SK-N-MC (cell line): ENCODE data around the gene ABCA10.

Experiments used
- DNase-seq: peaks from one replicate; pipeline ENCODE4 v3.0.0-alpha.2; 2011; ENCODE audit warnings: low read depth, low spot score
- H3K27ac ChIP-seq: fragments of 200-600 bp; sonication (generic); 2 replicates; pipeline ENCODE4 v1.5.1; 2016; ENCODE audit warnings: mixed run types
- H3K36me3 ChIP-seq: fragments of 200-600 bp; sonication (generic); 2 replicates; pipeline ENCODE4 v1.6.1; 2017; ENCODE audit warnings: antibody characterized with exemption, low read length, mixed read lengths; ENCODE audit not compliant: insufficient read depth
- H3K4me3 ChIP-seq: fragments of 200-600 bp; sonication (generic); 2 replicates; pipeline ENCODE4 v1.5.1; 2016
- H3K9ac ChIP-seq: fragments of 200-600 bp; sonication (generic); 2 replicates; pipeline ENCODE4 v1.8.0; 2017; ENCODE audit warnings: mixed run types, mixed read lengths; ENCODE audit not compliant: insufficient read length
- H3K9me3 ChIP-seq: fragments of 200-600 bp; sonication (generic); 2 replicates; pipeline ENCODE4 v1.6.1; 2017; ENCODE audit warnings: low read depth, mild to moderate bottlenecking, antibody characterized with exemption, low read length, moderate library complexity, mixed read lengths
- EZH2 ChIP-seq: fragments of 200-600 bp; sonication (generic); IDR thresholded peaks from one replicate; pipeline ENCODE4 v1.6.1; 2017; ENCODE audit warnings: antibody characterized with exemption
- FOXP2 ChIP-seq: optimal IDR thresholded peaks from 2 replicates; pipeline ENCODE3; 2011; ENCODE audit warnings: mild to moderate bottlenecking, moderate library complexity; ENCODE audit not compliant: insufficient read depth; ENCODE audit errors: extremely low read length, control extremely low read depth
- POLR2AphosphoS5 ChIP-seq: IDR thresholded peaks from 2 replicates; pipeline ENCODE4 v1.6.1; 2012; ENCODE audit warnings: mild to moderate bottlenecking, low read depth, low read length, borderline replicate concordance

ABCA10 gene

DNA sequence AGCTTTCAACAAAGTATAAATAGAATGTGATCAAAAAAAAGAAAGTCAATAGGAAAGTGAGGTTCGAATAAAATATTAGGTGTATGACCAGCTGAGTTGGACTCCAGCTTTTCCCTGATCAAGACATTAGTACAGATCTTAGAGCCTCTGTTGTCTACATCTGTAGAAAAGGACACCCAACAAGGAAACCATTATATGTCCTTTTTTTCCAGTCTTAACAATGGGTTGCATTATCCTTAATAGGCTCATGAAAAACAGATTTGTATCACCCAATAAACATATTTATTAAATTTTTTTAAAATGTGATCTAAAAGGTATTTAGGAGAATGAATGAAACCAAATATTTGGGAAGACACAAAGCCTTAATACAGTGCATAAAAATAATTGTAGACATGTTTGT, 105.0 kb downstream of the ABCA10 start:
- no peaks in the 10 kb centered on the region for H3K9me3 ChIP-seq
- H3K36me3 ChIP-seq: no peaks in the 10 kb centered on the region
- H3K4me3 ChIP-seq: no peak overlapping the region
- no peak overlapping the region for H3K27ac ChIP-seq
- TF ChIP-seq FOXP2 (no peak), EZH2 (no peak)
- H3K9ac ChIP-seq: no peak overlapping the region
- DNase-seq: no peak

- H3K27ac ChIP-seq: no peak overlapping the region
- no peak overlapping the region for H3K4me3 ChIP-seq
- TF ChIP-seq FOXP2: no peak
- no peak for TF ChIP-seq EZH2
- no peak for TF ChIP-seq POLR2AphosphoS5
- H3K9me3 ChIP-seq: no peaks in the 10 kb centered on the region
- H3K9ac ChIP-seq: no peak overlapping the region
- DNase-seq: no peak
- no peaks in the 10 kb centered on the region for H3K36me3 ChIP-seq
Observed at GRCh38 chr17:69122065-69122464, 106.6 kb downstream of the ABCA10 start.

DNA sequence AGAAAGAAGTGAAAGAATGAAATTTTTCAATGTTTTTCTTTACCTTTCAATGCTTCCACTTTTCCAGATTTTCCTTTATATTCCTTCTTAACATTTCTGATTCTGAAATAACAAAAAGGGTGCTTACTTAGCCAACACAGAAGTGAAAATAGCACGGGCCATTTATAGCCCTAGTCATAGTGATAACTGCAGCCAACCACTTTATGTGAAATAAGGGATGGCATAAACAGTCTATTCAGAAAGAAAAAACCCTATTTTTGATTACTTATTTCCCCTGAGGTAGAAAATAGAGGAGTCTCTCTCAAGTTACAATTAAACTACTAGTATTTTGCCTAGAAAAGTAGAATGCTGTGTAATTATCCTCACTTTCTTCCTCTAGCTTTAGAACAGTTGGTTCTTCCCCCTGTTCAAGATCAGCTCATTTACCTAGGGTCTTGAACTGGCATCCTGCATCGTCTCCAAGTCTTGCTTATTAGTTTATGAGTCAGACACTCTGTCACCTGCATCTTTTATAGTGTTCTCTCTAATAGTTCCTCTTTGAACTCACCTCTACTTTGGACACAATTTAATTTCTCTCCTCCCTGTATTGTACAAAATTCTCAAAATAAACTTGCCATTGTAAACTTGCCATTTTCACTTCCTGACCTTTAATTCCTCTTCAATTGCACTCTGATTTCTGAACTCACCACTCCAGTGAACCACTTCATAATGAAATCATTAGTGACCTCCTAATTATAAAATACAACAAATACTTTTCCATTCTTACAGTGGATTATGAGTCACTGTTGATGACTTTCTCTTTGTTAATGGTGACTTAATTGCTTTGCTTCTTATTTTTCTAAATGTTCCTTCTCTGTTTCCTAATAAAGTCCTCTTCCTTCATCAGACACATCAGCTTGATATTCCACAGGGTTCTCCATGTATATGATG, 110.5 kb downstream of the ABCA10 start:
- Histone ChIP-seq H3K9me3 (no peaks in the 10 kb centered on the region), H3K4me3 (no peak overlapping the region), H3K9ac (no peak overlapping the region), H3K27ac (no peak overlapping the region), H3K36me3 (no peaks in the 10 kb centered on the region)
- no peak for TF ChIP-seq POLR2AphosphoS5
- TF ChIP-seq EZH2: no peak
- TF ChIP-seq FOXP2: no peak
- no peak for DNase-seq

GRCh38 chr17:69111794-69112193, 116.8 kb downstream of the ABCA10 start:
- Histone ChIP-seq H3K36me3 (no peaks in the 10 kb centered on the region), H3K9ac (no peak overlapping the region), H3K9me3 (no peaks in the 10 kb centered on the region), H3K27ac (no peak overlapping the region), H3K4me3 (no peak overlapping the region)
- TF ChIP-seq FOXP2 (no peak), EZH2 (no peak), POLR2AphosphoS5 (no peak)
- no peak for DNase-seq

- Histone ChIP-seq H3K27ac (no peak overlapping the region), H3K9ac (no peak overlapping the region), H3K36me3 (no peaks in the 10 kb centered on the region), H3K9me3 (no peaks in the 10 kb centered on the region), H3K4me3 (no peak overlapping the region)
- TF ChIP-seq EZH2 (no peak), POLR2AphosphoS5 (no peak), FOXP2 (no peak)
- DNase-seq: no peak
Observed at GRCh38 chr17:69105907-69106730, 122.5 kb downstream of the ABCA10 start.

DNA sequence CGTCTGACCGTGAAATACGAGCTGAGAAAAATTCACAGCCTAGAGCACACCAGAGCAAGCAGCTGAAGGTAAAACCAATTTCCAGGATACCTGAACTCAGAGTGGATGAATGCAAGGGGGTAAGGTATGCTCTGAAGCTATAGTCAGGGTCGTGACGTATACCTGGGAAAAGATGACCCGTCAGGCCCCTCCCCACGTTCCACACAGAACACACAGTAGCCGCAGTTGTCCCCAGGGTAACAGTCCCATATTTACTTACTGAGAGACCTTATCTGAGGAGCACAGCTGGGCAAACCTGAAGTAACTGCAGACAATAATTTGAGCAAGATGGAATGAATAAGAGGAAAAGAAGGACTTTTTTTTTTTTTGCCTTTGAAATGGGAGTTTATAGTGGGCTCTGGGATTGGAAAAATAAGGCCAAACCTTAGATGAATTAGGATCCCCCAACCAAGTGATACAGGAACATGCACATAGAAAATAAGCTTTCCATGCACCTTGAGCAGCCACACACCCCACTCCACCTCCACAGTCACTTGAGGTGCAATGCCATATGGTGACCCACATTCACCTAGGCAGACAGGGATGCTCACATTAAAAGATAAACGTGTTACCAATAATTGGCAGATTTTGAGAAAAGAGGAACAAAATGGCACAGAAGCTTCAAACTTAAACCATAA, 124.9 kb downstream of the ABCA10 start:
- no peak overlapping the region for H3K4me3 ChIP-seq
- no peaks in the 10 kb centered on the region for H3K36me3 ChIP-seq
- H3K27ac ChIP-seq: no peak overlapping the region
- no peak overlapping the region for H3K9ac ChIP-seq
- TF ChIP-seq EZH2 (no peak), FOXP2 (no peak), POLR2AphosphoS5 (no peak)
- H3K9me3 ChIP-seq: no peaks in the 10 kb centered on the region
- DNase-seq: no peak

DNA sequence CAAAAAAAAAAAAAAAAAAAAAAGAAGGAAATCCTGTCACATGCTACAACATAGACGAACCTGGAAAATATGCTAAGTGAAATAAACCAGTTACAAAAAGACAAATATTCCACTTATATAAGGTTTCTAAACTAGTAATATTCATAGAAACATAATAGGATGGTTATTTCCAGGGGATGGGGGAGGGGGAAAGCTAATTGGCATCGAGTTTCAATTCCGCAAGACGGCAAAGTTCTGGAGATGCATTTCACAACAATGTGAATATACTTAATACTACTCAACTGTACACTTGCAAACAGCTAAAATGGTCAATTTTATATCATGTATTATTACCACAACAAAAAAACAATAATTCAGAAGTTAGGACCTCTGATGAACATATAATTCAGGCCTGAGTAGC, 130.0 kb downstream of the ABCA10 start:
- Histone ChIP-seq H3K36me3 (no peaks in the 10 kb centered on the region), H3K9ac (no peak overlapping the region), H3K4me3 (no peak overlapping the region), H3K27ac (no peak overlapping the region), H3K9me3 (no peaks in the 10 kb centered on the region)
- no peak for DNase-seq
- TF ChIP-seq EZH2 (no peak), FOXP2 (no peak), POLR2AphosphoS5 (no peak)
